ENCODE measurements around the gene SYNPR. TPM values are rescaled to one million over a fixed set of nuclear protein-coding genes. Genes with fewer than 3 reads are reported as not detected.

SYNPR gene
- total RNA-seq, 2 experiments from 2014 or later: not detected

DNA sequence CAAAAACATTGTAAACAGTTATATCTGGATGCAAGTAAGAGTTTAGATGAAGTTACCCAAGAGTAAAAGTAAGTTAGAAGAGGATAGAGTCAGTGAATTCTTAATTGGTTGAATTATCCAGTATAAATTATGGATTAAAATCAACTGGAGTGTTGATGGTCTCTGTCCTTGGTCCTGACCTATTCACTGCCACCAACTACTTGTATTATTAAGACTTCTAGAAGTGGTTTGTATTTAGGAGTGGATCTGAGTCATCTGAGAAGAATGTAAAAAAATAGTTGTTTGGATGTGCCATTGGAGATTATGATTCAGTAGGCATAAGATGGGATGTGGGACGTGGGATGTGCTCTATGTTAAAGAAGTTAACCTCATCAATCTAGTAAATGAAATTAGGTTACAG, 86.4 kb downstream of the SYNPR start:
- Mint-ChIP-seq H3K4me3 (no peak overlapping the region), H3K9me3 (no peaks in the 10 kb centered on the region), H3K4me1 (no peaks in the 10 kb centered on the region), H3K36me3 (ENCODE audit: low read depth) (no peaks in the 10 kb centered on the region), H3K27me3 (no peaks in the 10 kb centered on the region), H3K27ac (no peak overlapping the region)
- POLR2A ChIA-PET: no interaction called here
- no peak for DNase-seq
- CTCF ChIA-PET: no interaction called here

DNA sequence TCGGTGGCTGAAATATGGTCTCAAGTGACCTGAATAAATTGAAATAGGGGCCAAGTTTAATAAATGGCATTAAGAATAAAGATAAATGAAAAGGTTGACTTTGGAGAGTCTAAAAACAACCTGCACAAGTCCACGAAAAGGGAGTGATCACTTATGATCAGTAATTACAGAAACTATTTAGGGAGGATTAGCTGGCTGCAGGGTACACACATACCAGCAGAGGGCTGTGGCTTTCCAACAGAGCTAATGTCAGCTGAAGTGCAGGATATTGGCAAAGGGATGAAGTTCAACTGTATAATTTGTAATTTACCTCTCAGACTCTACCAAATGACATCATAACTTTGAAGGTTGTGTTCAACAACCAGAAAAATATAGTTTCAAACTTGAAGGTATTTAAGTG, 86.8 kb downstream of the SYNPR start:
- CTCF ChIA-PET: no interaction called here

DNA sequence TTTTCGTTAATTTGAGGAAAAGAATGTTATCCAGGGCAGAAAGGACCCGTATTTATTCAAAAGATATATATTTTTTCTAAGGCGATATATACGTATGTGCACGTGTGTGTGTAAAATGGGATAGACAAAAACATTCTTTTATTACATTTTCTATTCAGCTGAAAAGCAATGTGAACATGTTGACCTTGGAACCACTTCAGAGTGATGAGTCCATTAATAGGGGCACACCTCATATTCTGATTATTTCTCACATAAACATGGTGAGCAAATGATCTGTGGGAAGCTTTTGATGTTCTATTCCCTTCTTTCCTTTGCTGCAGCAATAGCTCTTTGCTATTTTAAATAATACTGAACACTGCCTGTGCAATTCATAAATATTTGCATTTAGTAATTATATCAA, 87.6 kb downstream of the SYNPR start:
- Mint-ChIP-seq H3K36me3 (ENCODE audit: low read depth) (no peaks in the 10 kb centered on the region), H3K27me3 (no peaks in the 10 kb centered on the region), H3K4me3 (no peak overlapping the region), H3K4me1 (no peaks in the 10 kb centered on the region), H3K9me3 (no peaks in the 10 kb centered on the region), H3K27ac (no peak overlapping the region)
- CTCF ChIA-PET: no interaction called here
- no peak for DNase-seq
- POLR2A ChIA-PET: no interaction called here

More for the DNA sequence above, 86.8 kb downstream of the SYNPR start:
- H3K36me3 Mint-ChIP-seq (ENCODE audit: low read depth): no peaks in the 10 kb centered on the region
- H3K9me3 Mint-ChIP-seq: no peaks in the 10 kb centered on the region
- no peak for DNase-seq
- H3K4me1 Mint-ChIP-seq: no peaks in the 10 kb centered on the region
- no peak overlapping the region for H3K27ac Mint-ChIP-seq
- POLR2A ChIA-PET: no interaction called here
- no peak overlapping the region for H3K4me3 Mint-ChIP-seq
- H3K27me3 Mint-ChIP-seq: no peaks in the 10 kb centered on the region

DNA sequence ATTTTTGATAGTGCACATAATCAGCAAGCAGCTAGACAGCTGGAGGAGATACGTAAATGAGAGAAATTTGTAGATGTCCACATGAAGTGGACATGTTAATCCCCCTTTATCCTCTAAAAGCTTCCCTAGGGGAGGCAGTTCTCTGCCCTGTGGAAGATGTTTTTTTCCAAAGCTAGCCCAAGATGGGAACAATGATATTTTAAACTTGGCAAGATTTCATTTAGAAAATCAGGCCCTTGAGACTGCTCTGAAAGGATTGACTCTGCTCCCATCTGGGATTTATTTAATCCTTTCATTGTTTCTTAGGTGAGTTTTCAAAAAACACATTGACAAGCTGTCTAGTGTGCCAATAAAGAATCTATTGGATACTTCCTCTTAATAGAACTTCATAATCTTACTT, 92.0 kb downstream of the SYNPR start:
- no peaks in the 10 kb centered on the region for H3K36me3 Mint-ChIP-seq (ENCODE audit: low read depth)
- H3K27me3 Mint-ChIP-seq: no peaks in the 10 kb centered on the region
- H3K27ac Mint-ChIP-seq: no peak overlapping the region
- ChIA-PET POLR2A (no interaction called here), CTCF (interaction anchor here (1.0 kb wide), 1 partner anchor 18 kb away, joined by 3 read pairs; no protein-coding TSS in a partner anchor)
- H3K4me3 Mint-ChIP-seq: no peak overlapping the region
- H3K4me1 Mint-ChIP-seq: no peaks in the 10 kb centered on the region
- no peaks in the 10 kb centered on the region for H3K9me3 Mint-ChIP-seq
- DNase-seq: no peak

DNA sequence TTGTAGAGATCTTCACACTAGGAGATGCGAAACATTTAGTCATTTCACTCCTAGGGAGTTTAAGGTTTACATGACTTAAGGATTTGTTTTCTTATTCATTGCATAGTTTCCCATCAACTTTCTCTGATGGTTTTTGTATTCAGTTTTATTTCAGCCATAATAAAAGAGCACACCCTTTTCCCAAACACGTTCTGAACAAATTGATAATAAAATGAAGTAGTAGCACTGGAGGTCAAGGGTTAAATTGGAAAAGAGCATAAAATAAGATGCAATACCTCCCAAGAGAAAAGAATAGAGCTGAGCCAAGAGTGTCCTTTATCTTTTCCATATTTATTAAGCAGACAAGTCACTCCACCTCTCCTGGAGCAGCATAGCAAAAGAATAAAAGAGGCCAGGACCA, 104.9 kb downstream of the SYNPR start:
- H3K9me3 Mint-ChIP-seq: no peaks in the 10 kb centered on the region
- no peak overlapping the region for H3K4me3 Mint-ChIP-seq
- no peak overlapping the region for H3K27ac Mint-ChIP-seq
- DNase-seq: no peak
- H3K4me1 Mint-ChIP-seq: no peaks in the 10 kb centered on the region
- H3K27me3 Mint-ChIP-seq: no peaks in the 10 kb centered on the region
- POLR2A ChIA-PET: no interaction called here
- CTCF ChIA-PET: no interaction called here
- H3K36me3 Mint-ChIP-seq (ENCODE audit: low read depth): no peaks in the 10 kb centered on the region

DNA sequence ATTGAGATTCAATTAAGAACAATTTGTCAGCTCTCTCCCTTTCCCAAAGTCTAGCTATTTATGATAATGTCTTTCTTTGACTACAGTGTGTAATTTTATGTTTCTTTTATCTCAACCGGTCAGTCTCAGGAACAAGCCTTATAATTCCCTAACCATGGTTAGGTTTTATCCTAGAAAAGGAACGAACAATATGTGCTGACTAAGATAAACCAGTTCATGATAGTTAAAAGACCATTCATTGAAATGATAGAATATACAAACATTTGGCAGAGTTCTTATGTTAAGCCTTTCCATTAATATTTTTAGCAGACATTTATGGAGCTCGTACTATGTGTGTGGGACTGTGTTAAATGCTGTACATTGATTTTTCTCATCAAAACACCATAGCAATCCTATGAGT, 106.3 kb downstream of the SYNPR start:
- H3K9me3 Mint-ChIP-seq: no peaks in the 10 kb centered on the region
- H3K4me3 Mint-ChIP-seq: no peak overlapping the region
- CTCF ChIA-PET: no interaction called here
- no peak for DNase-seq
- H3K4me1 Mint-ChIP-seq: no peaks in the 10 kb centered on the region
- POLR2A ChIA-PET: no interaction called here
- no peaks in the 10 kb centered on the region for H3K36me3 Mint-ChIP-seq (ENCODE audit: low read depth)
- H3K27me3 Mint-ChIP-seq: no peaks in the 10 kb centered on the region
- H3K27ac Mint-ChIP-seq: no peak overlapping the region

DNA sequence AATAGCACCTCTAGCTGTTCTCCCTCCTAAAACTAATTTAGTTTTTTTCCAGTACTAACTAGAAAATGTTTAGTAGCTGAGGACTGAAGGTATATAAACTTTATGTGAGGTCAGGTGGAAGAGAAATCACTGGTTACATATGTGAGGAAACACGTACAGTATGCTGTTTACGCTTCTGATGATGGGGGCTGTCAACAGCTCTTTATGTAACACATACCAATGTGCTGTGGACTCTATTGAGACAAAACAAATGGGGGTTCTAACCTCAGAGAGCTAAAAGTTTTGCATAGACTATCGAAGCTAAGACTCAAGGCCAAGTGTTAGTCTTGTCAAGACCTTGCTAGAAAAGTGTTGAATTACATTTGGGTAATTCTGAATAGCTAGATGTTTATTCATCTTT, 107.5 kb downstream of the SYNPR start:
- Mint-ChIP-seq H3K27ac (no peak overlapping the region), H3K27me3 (no peaks in the 10 kb centered on the region), H3K4me3 (no peak overlapping the region), H3K9me3 (no peaks in the 10 kb centered on the region), H3K36me3 (ENCODE audit: low read depth) (no peaks in the 10 kb centered on the region), H3K4me1 (no peaks in the 10 kb centered on the region)
- CTCF ChIA-PET: interaction anchor here (1.5 kb wide), 1 partner anchor 10 kb away, joined by 3 read pairs; no protein-coding TSS in a partner anchor
- POLR2A ChIA-PET: no interaction called here
- no peak for DNase-seq

DNA sequence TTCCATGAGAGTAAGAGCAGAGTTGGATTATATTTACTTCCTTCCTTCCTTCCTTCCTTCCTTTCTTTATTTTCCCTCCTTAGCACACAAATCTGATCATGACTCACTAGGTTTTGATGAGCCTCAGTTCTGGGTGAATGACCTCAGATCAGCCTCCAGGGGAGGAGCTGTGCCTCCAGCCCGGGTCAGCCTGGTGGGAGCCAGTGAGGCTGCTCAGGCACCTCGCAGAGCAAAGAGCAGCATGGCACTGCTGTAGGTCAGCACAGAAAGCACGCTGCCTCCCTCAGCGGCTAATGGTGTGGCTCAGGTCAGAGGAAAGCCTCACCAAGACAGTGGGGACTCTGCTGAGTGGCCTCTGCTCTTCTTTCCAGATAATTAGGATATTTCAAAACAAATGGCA, 108.5 kb downstream of the SYNPR start:
- Mint-ChIP-seq H3K27ac (no peak overlapping the region), H3K4me1 (no peaks in the 10 kb centered on the region), H3K36me3 (ENCODE audit: low read depth) (no peaks in the 10 kb centered on the region), H3K27me3 (no peaks in the 10 kb centered on the region), H3K4me3 (no peak overlapping the region), H3K9me3 (no peaks in the 10 kb centered on the region)
- CTCF ChIA-PET: interaction anchor here (1.5 kb wide), 1 partner anchor 9 kb away, joined by 3 read pairs; no protein-coding TSS in a partner anchor
- DNase-seq: no peak
- POLR2A ChIA-PET: no interaction called here

DNA sequence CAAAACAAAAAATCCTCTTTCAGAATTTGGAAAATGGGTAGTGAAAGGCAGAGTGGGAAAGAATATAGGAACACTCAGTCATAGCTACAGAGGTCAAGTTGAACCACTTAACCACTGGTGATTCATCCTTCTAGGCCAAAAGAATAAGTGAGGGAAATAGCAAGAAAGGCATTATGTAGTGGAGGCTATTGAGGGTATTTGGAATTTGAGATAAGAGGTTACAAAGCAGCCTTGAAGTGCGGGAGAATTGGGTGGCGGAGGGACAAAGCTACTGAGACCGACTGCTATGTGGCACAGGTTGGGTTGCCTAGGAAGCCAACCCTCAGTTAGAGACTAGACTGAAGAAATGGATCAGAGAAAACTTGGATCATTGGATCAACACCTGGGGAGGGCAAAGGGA, 109.5 kb downstream of the SYNPR start:
- Mint-ChIP-seq H3K36me3 (ENCODE audit: low read depth) (no peaks in the 10 kb centered on the region), H3K4me1 (no peaks in the 10 kb centered on the region), H3K27me3 (no peaks in the 10 kb centered on the region), H3K27ac (no peak overlapping the region), H3K4me3 (no peak overlapping the region), H3K9me3 (no peaks in the 10 kb centered on the region)
- CTCF ChIA-PET: no interaction called here
- POLR2A ChIA-PET: no interaction called here
- DNase-seq: no peak

DNA sequence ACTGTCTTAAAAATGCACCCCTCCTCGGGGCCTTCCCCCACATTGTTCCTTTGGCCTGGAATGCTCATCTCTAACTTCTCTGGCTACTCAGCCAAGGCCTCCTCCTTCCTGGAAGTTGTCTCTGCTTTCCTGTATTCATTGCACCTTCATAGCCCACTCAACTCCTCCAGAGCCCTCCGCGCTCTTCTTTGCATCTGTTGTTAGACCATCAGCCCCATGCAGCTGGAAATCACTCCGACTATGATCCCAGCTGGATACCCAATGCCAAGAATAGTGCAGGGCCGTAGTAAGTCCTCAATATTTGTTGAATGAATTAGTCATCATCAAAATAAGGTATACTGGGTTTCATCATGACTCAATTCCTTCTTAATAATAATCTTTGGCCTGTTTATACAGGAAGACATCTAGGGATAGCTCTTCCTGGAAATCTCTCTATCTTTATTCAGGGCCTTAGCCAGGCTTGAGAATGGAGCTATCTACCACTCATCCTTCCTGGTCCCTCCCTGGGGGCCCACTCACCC, 112.7 kb downstream of the SYNPR start:
- no peak overlapping the region for H3K27ac Mint-ChIP-seq
- H3K36me3 Mint-ChIP-seq (ENCODE audit: low read depth): no peaks in the 10 kb centered on the region
- H3K4me3 Mint-ChIP-seq: no peak overlapping the region
- ChIA-PET CTCF (interaction anchor here (0.5 kb wide), 1 partner anchor 636 kb away, joined by 4 read pairs; no protein-coding TSS in a partner anchor), POLR2A (no interaction called here)
- DNase-seq: no peak
- H3K9me3 Mint-ChIP-seq: no peaks in the 10 kb centered on the region
- no peaks in the 10 kb centered on the region for H3K4me1 Mint-ChIP-seq
- H3K27me3 Mint-ChIP-seq: no peaks in the 10 kb centered on the region

DNA sequence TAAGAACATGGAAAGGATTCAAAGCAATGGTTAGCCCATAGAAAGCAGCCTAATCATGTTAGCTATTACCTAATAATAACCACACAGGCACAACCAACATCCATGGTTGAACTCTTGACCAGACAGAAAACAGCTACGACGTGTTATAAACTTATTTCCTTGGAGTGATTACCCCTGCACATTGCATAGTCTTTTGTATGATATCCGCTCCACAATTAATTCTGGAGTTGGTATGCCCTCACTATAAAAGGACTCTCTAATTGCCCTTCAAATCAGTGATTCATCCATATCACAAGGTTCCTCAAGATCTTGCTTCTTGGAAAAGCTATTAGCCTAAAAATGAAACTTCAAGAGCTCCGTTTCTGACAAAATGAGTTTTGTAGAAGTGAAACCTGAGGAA, 117.9 kb downstream of the SYNPR start:
- Mint-ChIP-seq H3K4me1 (no peaks in the 10 kb centered on the region), H3K36me3 (ENCODE audit: low read depth) (no peaks in the 10 kb centered on the region), H3K27ac (no peak overlapping the region), H3K27me3 (no peaks in the 10 kb centered on the region), H3K9me3 (no peaks in the 10 kb centered on the region), H3K4me3 (no peak overlapping the region)
- no peak for DNase-seq
- CTCF ChIA-PET: interaction anchor here (0.9 kb wide), 1 partner anchor 10 kb away, joined by 3 read pairs; no protein-coding TSS in a partner anchor
- POLR2A ChIA-PET: no interaction called here

DNA sequence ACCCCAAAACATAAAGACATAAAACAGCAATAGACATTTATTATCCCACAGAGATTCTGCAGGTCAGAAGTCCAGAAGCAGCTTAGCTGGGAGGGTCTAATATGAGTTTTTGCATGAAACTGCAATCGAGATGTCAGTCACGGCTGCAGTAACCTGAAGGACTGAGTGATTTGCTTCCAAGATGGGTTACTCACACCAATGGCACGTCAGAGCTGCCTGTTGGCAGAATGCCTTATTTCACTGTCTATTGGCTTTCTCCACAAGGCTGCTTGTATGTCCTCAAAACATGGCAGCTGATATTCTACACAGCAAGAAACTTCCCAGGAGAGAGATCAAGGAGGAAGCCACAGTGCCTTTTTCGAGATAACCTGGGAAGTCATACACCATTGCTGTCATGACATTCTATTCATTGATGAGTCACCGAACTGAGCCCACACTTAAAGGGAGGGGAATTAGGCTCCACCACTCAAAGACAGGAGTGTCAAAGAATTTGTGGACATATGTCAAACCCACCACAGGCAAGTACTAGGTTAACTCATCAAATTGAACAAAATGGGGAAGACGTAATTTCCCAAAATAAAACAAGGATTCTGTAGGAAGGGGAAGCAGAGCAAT, 122.2 kb downstream of the SYNPR start:
- H3K9me3 Mint-ChIP-seq: no peaks in the 10 kb centered on the region
- POLR2A ChIA-PET: no interaction called here
- H3K27me3 Mint-ChIP-seq: no peaks in the 10 kb centered on the region
- no peaks in the 10 kb centered on the region for H3K36me3 Mint-ChIP-seq (ENCODE audit: low read depth)
- no peaks in the 10 kb centered on the region for H3K4me1 Mint-ChIP-seq
- H3K4me3 Mint-ChIP-seq: no peak overlapping the region
- no peak overlapping the region for H3K27ac Mint-ChIP-seq
- CTCF ChIA-PET: no interaction called here
- no peak for DNase-seq

DNA sequence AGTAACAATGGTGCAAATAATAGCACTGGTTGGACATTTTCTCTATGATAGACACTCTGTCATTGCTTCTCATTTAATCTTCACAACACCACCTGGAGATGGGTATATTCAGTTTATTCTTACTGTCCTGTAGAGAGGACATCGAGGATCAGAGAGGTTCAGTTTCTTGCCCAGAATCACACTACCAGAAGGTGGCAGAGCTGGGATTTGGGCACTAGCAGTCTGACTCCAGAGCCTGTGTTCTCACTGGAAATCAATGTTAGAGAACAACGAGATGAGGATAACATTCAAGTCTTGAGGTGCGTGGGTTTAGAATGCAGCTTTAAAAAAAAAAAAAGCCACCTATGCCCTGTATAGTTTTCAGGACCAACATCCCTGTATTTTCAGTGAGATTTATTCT, 127.8 kb downstream of the SYNPR start:
- CTCF ChIA-PET: no interaction called here

DNA sequence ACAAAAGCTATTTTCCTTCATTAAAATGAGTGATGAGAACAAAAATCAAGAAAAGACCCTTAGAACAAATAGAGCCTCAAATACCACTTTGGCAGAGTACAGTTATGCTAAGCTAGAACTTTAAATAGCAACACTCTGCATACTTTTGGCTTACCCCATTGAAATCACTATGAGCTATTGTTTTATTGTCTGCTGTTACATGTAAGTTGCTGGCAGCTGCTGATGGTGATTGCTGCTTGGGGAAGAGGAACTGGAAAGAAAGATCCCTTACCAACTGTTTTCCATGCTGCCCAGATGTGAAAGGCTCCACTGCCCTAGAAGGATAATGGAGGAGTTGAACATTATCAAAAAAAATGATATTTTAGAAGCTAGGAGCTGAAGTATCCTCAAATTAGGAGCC, 135.4 kb downstream of the SYNPR start:
- H3K9me3 Mint-ChIP-seq: no peaks in the 10 kb centered on the region
- H3K4me1 Mint-ChIP-seq: no peaks in the 10 kb centered on the region
- no peak overlapping the region for H3K4me3 Mint-ChIP-seq
- POLR2A ChIA-PET: no interaction called here
- no peak overlapping the region for H3K27ac Mint-ChIP-seq
- H3K27me3 Mint-ChIP-seq: no peaks in the 10 kb centered on the region
- no peaks in the 10 kb centered on the region for H3K36me3 Mint-ChIP-seq (ENCODE audit: low read depth)
- DNase-seq: no peak
- CTCF ChIA-PET: no interaction called here

More for the DNA sequence above, 127.8 kb downstream of the SYNPR start:
- Mint-ChIP-seq H3K9me3 (no peaks in the 10 kb centered on the region), H3K27ac (no peak overlapping the region), H3K4me3 (no peak overlapping the region), H3K27me3 (no peaks in the 10 kb centered on the region), H3K36me3 (ENCODE audit: low read depth) (no peaks in the 10 kb centered on the region), H3K4me1 (no peaks in the 10 kb centered on the region)
- POLR2A ChIA-PET: no interaction called here
- no peak for DNase-seq

Measured in activated CD4-positive, alpha-beta T cell treated with anti-CD3 and anti-CD28 coated beads, Interleukin-2, amount 10 ng/mL, durations not matched to agents 7 days and 5 days (primary cell).